ENCODE data around the gene MYBBP1A. TPM values are rescaled to one million over a fixed set of nuclear protein-coding genes. Genes with fewer than 3 reads are reported as not detected.

Gene MYBBP1A
- total and polyA plus RNA-seq, 2 of the 13 experiments (the other 11 are each of a cell fraction or from before 2014, with no cell fraction given): 18.6 to 54.8 TPM

DNA sequence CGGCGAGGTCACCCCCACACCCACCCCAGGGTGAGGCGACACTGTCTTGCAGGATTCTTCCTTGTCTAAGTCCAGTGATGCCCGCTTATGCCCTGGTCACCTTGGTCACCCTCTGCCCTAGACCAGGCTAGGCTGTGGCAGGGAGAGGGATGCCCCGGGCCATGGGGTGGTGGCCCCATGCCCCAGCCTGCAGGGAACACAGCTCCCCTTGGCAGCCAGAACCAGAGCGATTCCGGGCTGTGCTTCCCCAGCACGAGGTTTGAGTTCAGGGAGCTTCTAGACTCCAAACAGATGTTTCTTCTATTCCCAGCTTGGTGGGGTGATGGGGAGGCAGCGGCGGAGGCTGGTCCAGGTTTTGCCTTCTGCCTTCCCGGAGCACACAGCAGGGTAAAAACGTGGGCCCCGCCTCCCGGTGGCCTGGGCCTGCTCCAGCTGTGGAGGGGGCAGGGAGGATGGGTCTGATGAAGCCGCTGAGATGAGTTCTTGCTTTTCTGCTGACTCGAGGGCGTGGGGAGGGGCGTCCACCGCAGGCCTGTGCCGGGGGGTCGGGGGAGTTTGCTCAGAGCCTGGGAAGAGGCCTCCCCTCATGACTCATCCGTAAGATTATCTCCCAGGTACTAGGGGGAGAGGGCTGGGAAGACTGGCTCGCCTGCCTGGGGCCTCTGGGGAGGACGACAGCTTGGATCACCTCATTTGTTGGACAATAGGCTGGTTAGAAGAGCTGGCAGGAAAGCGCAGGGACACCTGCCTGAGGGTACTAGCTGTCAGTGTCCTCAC lies 44.5 kb upstream of the MYBBP1A start:
- in situ Hi-C loops (cut with HindIII; ENCODE audit: extremely low pct_ligation_motif_present, low pct_unique_long_range_greater_than_20kb) (no loop called here), intact Hi-C loops (cut with micrococcal nuclease; ENCODE audit: unreplicated experiment) (no loop called here)
- Histone ChIP-seq H3K9ac (ENCODE audit: insufficient read depth, low read depth, low read length) (no peak overlapping the region), H3K27me3 (ENCODE audit: control insufficient read depth in 1 of 2, insufficient read depth in 2 of 2, low read length in 2 of 2) (no peaks in the 10 kb centered on the region), H3K4me3 (replicated peaks in 1 of 3; ENCODE audit: insufficient read depth in 1 of 3, low read depth in 2 of 3, low read length in 3 of 3) (peak overlapping the region in 1 of 3 experiments; percentile 10; a peak in 1 of 6 replicates), H3K27ac (ENCODE audit: extremely low read length, insufficient read depth, low read length) (no peak overlapping the region), H3K9me3 (ENCODE audit: low read length) (no peaks in the 10 kb centered on the region), H4K20me1 (ENCODE audit: insufficient read depth, low read length) (no peaks in the 10 kb centered on the region), H3K4me2 (ENCODE audit: low read depth, low read length) (peak overlapping the region; percentile 37; the same call in 1 of the 2 replicates), H3K4me1 (ENCODE audit: insufficient read depth, low read length) (peaks cover 28% of the 10 kb centered on the region), H3K79me2 (ENCODE audit: insufficient read depth, low read length) (no peaks in the 10 kb centered on the region), H3K36me3 (replicated peaks in 1 of 2; ENCODE audit: control insufficient read depth in 1 of 2, insufficient read depth in 2 of 2, low read length in 2 of 2) (no peaks in the 10 kb centered on the region), H2AFZ (ENCODE audit: low read length) (no peak overlapping the region)
- ATAC-seq: peak; percentile 35
- WGBS (ENCODE audit: low lambda C conversion rate): 26% methylated on average over 14 of the region's 25 CpGs
- FAIRE-seq: no peak
- ChIA-PET POLR2A (no interaction called here), CTCF (ENCODE audit: low intra/inter-chr PET ratio, low total read pairs) (interaction anchor here (1.2 kb wide), 1 partner anchor 34 kb away, joined by 3 read pairs; no protein-coding TSS in a partner anchor)
- TF ChIP-seq FOSL2 (CRISPR knock-in tag; IDR thresholded peaks at IDR 0.05) (peak; percentile 74), ZNF263 (CRISPR knock-in tag; IDR thresholded peaks at IDR 0.05) (peak; percentile 72), MED1 (CRISPR knock-in tag; IDR thresholded peaks at IDR 0.05) (no peak)
- TF ChIP-seq, protein P1, sequence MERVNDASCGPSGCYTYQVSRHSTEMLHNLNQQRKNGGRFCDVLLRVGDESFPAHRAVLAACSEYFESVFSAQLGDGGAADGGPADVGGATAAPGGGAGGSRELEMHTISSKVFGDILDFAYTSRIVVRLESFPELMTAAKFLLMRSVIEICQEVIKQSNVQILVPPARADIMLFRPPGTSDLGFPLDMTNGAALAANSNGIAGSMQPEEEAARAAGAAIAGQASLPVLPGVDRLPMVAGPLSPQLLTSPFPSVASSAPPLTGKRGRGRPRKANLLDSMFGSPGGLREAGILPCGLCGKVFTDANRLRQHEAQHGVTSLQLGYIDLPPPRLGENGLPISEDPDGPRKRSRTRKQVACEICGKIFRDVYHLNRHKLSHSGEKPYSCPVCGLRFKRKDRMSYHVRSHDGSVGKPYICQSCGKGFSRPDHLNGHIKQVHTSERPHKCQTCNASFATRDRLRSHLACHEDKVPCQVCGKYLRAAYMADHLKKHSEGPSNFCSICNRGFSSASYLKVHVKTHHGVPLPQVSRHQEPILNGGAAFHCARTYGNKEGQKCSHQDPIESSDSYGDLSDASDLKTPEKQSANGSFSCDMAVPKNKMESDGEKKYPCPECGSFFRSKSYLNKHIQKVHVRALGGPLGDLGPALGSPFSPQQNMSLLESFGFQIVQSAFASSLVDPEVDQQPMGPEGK (CRISPR knock-in tag; IDR thresholded peaks at IDR 0.05): peak; percentile 21; the same call in 1 of the 2 replicates
- TF ChIP-seq, protein P2, sequence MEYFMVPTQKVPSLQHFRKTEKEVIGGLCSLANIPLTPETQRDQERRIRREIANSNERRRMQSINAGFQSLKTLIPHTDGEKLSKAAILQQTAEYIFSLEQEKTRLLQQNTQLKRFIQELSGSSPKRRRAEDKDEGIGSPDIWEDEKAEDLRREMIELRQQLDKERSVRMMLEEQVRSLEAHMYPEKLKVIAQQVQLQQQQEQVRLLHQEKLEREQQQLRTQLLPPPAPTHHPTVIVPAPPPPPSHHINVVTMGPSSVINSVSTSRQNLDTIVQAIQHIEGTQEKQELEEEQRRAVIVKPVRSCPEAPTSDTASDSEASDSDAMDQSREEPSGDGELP (IDR thresholded peaks at IDR 0.05; ENCODE audit: borderline replicate concordance, low read depth): peak; percentile 43; the same call in 1 of the 2 replicates
- TF ChIP-seq, protein P3, sequence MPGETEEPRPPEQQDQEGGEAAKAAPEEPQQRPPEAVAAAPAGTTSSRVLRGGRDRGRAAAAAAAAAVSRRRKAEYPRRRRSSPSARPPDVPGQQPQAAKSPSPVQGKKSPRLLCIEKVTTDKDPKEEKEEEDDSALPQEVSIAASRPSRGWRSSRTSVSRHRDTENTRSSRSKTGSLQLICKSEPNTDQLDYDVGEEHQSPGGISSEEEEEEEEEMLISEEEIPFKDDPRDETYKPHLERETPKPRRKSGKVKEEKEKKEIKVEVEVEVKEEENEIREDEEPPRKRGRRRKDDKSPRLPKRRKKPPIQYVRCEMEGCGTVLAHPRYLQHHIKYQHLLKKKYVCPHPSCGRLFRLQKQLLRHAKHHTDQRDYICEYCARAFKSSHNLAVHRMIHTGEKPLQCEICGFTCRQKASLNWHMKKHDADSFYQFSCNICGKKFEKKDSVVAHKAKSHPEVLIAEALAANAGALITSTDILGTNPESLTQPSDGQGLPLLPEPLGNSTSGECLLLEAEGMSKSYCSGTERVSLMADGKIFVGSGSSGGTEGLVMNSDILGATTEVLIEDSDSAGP (CRISPR knock-in tag; IDR thresholded peaks at IDR 0.05; ENCODE audit: borderline replicate concordance): 0 out of 2 replicates have a peak, but pooled peaks have one; percentile 10
- TF ChIP-seq, protein P4, sequence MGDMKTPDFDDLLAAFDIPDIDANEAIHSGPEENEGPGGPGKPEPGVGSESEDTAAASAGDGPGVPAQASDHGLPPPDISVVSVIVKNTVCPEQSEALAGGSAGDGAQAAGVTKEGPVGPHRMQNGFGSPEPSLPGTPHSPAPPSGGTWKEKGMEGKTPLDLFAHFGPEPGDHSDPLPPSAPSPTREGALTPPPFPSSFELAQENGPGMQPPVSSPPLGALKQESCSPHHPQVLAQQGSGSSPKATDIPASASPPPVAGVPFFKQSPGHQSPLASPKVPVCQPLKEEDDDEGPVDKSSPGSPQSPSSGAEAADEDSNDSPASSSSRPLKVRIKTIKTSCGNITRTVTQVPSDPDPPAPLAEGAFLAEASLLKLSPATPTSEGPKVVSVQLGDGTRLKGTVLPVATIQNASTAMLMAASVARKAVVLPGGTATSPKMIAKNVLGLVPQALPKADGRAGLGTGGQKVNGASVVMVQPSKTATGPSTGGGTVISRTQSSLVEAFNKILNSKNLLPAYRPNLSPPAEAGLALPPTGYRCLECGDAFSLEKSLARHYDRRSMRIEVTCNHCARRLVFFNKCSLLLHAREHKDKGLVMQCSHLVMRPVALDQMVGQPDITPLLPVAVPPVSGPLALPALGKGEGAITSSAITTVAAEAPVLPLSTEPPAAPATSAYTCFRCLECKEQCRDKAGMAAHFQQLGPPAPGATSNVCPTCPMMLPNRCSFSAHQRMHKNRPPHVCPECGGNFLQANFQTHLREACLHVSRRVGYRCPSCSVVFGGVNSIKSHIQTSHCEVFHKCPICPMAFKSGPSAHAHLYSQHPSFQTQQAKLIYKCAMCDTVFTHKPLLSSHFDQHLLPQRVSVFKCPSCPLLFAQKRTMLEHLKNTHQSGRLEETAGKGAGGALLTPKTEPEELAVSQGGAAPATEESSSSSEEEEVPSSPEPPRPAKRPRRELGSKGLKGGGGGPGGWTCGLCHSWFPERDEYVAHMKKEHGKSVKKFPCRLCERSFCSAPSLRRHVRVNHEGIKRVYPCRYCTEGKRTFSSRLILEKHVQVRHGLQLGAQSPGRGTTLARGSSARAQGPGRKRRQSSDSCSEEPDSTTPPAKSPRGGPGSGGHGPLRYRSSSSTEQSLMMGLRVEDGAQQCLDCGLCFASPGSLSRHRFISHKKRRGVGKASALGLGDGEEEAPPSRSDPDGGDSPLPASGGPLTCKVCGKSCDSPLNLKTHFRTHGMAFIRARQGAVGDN (CRISPR knock-in tag; IDR thresholded peaks at IDR 0.05): peak; percentile 25
- TF ChIP-seq, protein P5, sequence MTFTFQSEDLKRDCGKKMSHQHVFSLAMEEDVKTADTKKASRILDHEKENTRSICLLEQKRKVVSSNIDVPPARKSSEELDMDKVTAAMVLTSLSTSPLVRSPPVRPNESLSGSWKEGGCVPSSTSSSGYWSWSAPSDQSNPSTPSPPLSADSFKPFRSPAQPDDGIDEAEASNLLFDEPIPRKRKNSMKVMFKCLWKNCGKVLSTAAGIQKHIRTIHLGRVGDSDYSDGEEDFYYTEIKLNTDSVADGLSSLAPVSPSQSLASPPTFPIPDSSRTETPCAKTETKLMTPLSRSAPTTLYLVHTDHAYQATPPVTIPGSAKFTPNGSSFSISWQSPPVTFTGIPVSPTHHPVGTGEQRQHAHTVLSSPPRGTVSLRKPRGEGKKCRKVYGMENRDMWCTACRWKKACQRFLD (CRISPR knock-in tag; IDR thresholded peaks at IDR 0.05; ENCODE audit: borderline replicate concordance): no peak
- no TSS peak for BruUV-seq (replicated peaks)
- DNase-seq (ENCODE audit: low spot score): peak; percentile 47
